T47D (cell line): Measurements from ENCODE around the gene DAB2IP.

Experiments
- DNase-seq, 2 experiments: peaks; one replicate each; pipeline versions ENCODE4 v3.0.0 to v3.0.0-alpha.2; 2011 to 2012; ENCODE audit warnings: low read depth in 1 of 2, low spot score in 1 of 2
- JUND ChIP-seq: IDR thresholded peaks from 2 replicates; pipeline ENCODE4 v1.6.1; 2012; ENCODE audit warnings: low read depth
- in situ Hi-C: cut with HindIII; loops from 2 replicates; pipeline ENCODE4 v1.10.0; 2016; ENCODE audit warnings: low sequenced_read_pairs, low pct_unique_long_range_greater_than_20kb

The DAB2IP gene

GRCh38 chr9:121818841-121819427, 167.5 kb downstream of the DAB2IP start:
- in situ Hi-C loops: no loop called here
- no peak for TF ChIP-seq JUND
- DNase-seq: no peak

- DNase-seq: no peak
- no peak for TF ChIP-seq JUND
- in situ Hi-C loops: no loop called here
Observed at GRCh38 chr9:121819428-121820231, 168.2 kb downstream of the DAB2IP start.

- TF ChIP-seq JUND: no peak
- in situ Hi-C loops: no loop called here
- DNase-seq: no peak
Observed at GRCh38 chr9:121820286-121821005, 169.0 kb downstream of the DAB2IP start.

GRCh38 chr9:121821326-121821725, 169.9 kb downstream of the DAB2IP start:
- in situ Hi-C loops: no loop called here
- DNase-seq: no peak
- no peak for TF ChIP-seq JUND

GRCh38 chr9:121822093-121823085, 171.0 kb downstream of the DAB2IP start:
- no peak for DNase-seq
- in situ Hi-C loops: no loop called here

GRCh38 chr9:121823451-121824169, 172.2 kb downstream of the DAB2IP start:
- in situ Hi-C loops: no loop called here
- DNase-seq: no peak

More at GRCh38 chr9:121822093-121823085, 171.0 kb downstream of the DAB2IP start:
- no peak for TF ChIP-seq JUND

GRCh38 chr9:121824651-121825030, 173.2 kb downstream of the DAB2IP start:
- TF ChIP-seq JUND: no peak
- DNase-seq: no peak
- in situ Hi-C loops: no loop called here

More at GRCh38 chr9:121823451-121824169, 172.2 kb downstream of the DAB2IP start:
- TF ChIP-seq JUND: no peak

- in situ Hi-C loops: no loop called here
- TF ChIP-seq JUND: no peak
- no peak for DNase-seq
Observed at GRCh38 chr9:121825031-121825691, 173.7 kb downstream of the DAB2IP start.

- in situ Hi-C loops: no loop called here
- no peak for TF ChIP-seq JUND
- DNase-seq: no peak
Observed at GRCh38 chr9:121826711-121827110, 175.3 kb downstream of the DAB2IP start.

- no peak for DNase-seq
- in situ Hi-C loops: no loop called here
- TF ChIP-seq JUND: no peak
Observed at GRCh38 chr9:121827251-121827967, 176.0 kb downstream of the DAB2IP start.
